Testis (tissue), 2 donors: ENCODE data around the gene PLCXD3.

Experiments used
- POLR2A ChIP-seq: fragments of 450-650 bp; IDR thresholded peaks from one replicate; pipeline ENCODE4 v1.6.1; 2017; ENCODE audit warnings: antibody characterized with exemption, mild to moderate bottlenecking, moderate library complexity
- TF ChIP-seq, protein P1 (sequence below), 3 experiments: fragments of 450-650 bp in 2 of 3; fragments of 200-600 bp in 1 of 3; sonication (generic) in 1 of 3; IDR thresholded peaks; one replicate each; pipeline ENCODE4 v1.5.1; 2016 to 2019; ENCODE audit warnings: antibody characterized with exemption in 3 of 3, mild to moderate bottlenecking in 2 of 3, moderate library complexity in 1 of 3

GRCh38 chr5:41425736-41426135 lies 84.7 kb downstream of the PLCXD3 start:
- no peak for TF ChIP-seq POLR2A
- TF ChIP-seq, protein P1, sequence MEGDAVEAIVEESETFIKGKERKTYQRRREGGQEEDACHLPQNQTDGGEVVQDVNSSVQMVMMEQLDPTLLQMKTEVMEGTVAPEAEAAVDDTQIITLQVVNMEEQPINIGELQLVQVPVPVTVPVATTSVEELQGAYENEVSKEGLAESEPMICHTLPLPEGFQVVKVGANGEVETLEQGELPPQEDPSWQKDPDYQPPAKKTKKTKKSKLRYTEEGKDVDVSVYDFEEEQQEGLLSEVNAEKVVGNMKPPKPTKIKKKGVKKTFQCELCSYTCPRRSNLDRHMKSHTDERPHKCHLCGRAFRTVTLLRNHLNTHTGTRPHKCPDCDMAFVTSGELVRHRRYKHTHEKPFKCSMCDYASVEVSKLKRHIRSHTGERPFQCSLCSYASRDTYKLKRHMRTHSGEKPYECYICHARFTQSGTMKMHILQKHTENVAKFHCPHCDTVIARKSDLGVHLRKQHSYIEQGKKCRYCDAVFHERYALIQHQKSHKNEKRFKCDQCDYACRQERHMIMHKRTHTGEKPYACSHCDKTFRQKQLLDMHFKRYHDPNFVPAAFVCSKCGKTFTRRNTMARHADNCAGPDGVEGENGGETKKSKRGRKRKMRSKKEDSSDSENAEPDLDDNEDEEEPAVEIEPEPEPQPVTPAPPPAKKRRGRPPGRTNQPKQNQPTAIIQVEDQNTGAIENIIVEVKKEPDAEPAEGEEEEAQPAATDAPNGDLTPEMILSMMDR (IDR thresholded peaks at IDR 0.05) = no peak
